H1 (cell line): ENCODE data around the gene NPM1. TPM values are rescaled to one million over a fixed set of nuclear protein-coding genes. Genes with fewer than 3 reads are reported as not detected.

Experiments used
- CTCF ChIA-PET: fragments of 300-600 bp; sonication (Branson Sonifier 250); formaldehyde crosslinking; loops from one replicate; lab custom pipeline; 2021; ENCODE audit not compliant: partially characterized antibody; lab: Charles Lee
- POLR2A ChIA-PET: fragments of 300-600 bp; sonication (Branson Sonifier 250); formaldehyde crosslinking; loops from one replicate; lab custom pipeline; 2021; ENCODE audit warnings: inconsistent platforms; ENCODE audit not compliant: partially characterized antibody; lab: Charles Lee
- DNase-seq, 2 experiments: peaks; one replicate each; pipeline versions ENCODE4 v3.0.0 to v3.0.0-alpha.2; 2010 to 2022; ENCODE audit warnings: low spot score in 2 of 2, low read depth in 1 of 2, mixed read lengths in 1 of 2
- FAIRE-seq: peaks from 2 replicates; lab custom pipeline; 2011; peaks lifted over from hg19 to GRCh38; lab: Jason Lieb, UNC
- H2AFZ ChIP-seq: 2 replicates; pipeline ENCODE4 v1.8.1; 2012; ENCODE audit warnings: low read length, inconsistent platforms
- H2AK5ac ChIP-seq: 2 replicates; pipeline ENCODE4 v1.6.1; 2013; ENCODE audit warnings: low read depth, low read length
- H2BK120ac ChIP-seq: replicated peaks from 2 replicates; pipeline ENCODE3; 2013; ENCODE audit warnings: low read depth, low read length, inconsistent platforms
- H2BK12ac ChIP-seq: 2 replicates; pipeline ENCODE4 v1.6.1; 2013; ENCODE audit warnings: low read depth, low read length
- H2BK15ac ChIP-seq: 2 replicates; pipeline ENCODE4 v1.6.1; 2013; ENCODE audit warnings: low read length
- H2BK20ac ChIP-seq: 2 replicates; pipeline ENCODE4 v1.6.1; 2013; ENCODE audit warnings: low read length
- H2BK5ac ChIP-seq: 2 replicates; pipeline ENCODE4 v1.6.1; 2013; ENCODE audit warnings: low read depth, low read length
- H3K14ac ChIP-seq: 2 replicates; pipeline ENCODE4 v1.6.1; 2013; ENCODE audit warnings: inconsistent platforms; ENCODE audit not compliant: insufficient read length
- H3K18ac ChIP-seq: 2 replicates; pipeline ENCODE4 v1.6.1; 2013; ENCODE audit warnings: low read length; ENCODE audit errors: extremely low read depth
- H3K23ac ChIP-seq: 2 replicates; pipeline ENCODE4 v1.6.1; 2013; ENCODE audit warnings: inconsistent platforms; ENCODE audit not compliant: insufficient read length
- H3K23me2 ChIP-seq: 2 replicates; pipeline ENCODE4 v1.6.1; 2013; ENCODE audit warnings: low read depth, low read length
- H3K27ac ChIP-seq: 2 replicates; pipeline ENCODE4 v1.6.1; 2011; ENCODE audit warnings: low read depth, low read length, inconsistent platforms
- H3K27me3 ChIP-seq, 4 experiments: replicated peaks in 1 of 4; 1 replicate in 1 of 4; 2 replicates in 3 of 4; pipeline versions ENCODE4 v1.6.1 to v1.8.1; 2011 to 2013; ENCODE audit warnings: low read length in 3 of 4, mild to moderate bottlenecking in 3 of 4, inconsistent platforms in 2 of 4, mixed read lengths in 2 of 4, moderate library complexity in 1 of 4; ENCODE audit not compliant: control insufficient read depth in 3 of 4, insufficient read depth in 3 of 4; ENCODE audit errors: extremely low read depth in 1 of 4
- H3K36me3 ChIP-seq, 4 experiments: 2 replicates each; pipeline versions ENCODE4 v1.6.1 to v1.8.1; 2011 to 2013; ENCODE audit warnings: mild to moderate bottlenecking in 4 of 4, low read length in 3 of 4, moderate library complexity in 2 of 4, control low read depth in 1 of 4, inconsistent platforms in 1 of 4; ENCODE audit not compliant: insufficient read depth in 4 of 4, control insufficient read depth in 2 of 4
- H3K4ac ChIP-seq: replicated peaks from 2 replicates; pipeline ENCODE3; 2013; ENCODE audit warnings: low read length, low read depth, mixed read lengths, inconsistent platforms; ENCODE audit not compliant: insufficient read length
- H3K4me1 ChIP-seq, 4 experiments: replicated peaks in 1 of 4; 1 replicate in 1 of 4; 2 replicates in 3 of 4; pipeline versions ENCODE4 v1.6.1 to v1.8.1; 2011 to 2013; ENCODE audit warnings: low read length in 3 of 4, inconsistent platforms in 2 of 4, mixed read lengths in 1 of 4; ENCODE audit not compliant: insufficient read depth in 4 of 4, control insufficient read depth in 3 of 4
- H3K4me2 ChIP-seq, 2 experiments: 2 replicates each; pipeline versions ENCODE4 v1.6.1 to v1.8.1; 2011 to 2013; ENCODE audit warnings: low read depth in 2 of 2, low read length in 2 of 2, control low read depth in 1 of 2, inconsistent platforms in 1 of 2, mild to moderate bottlenecking in 1 of 2; ENCODE audit not compliant: insufficient read depth in 1 of 2
- H3K4me3 ChIP-seq, 4 experiments: fragments of 200-600, 300-600 bp in 1 of 4; sonication (generic), shearing (Covaris generic), sonication (Bioruptor Twin) in 1 of 4; 2 replicates each; pipeline versions ENCODE4 v1.5.1 to v1.8.1; 2011 to 2016; ENCODE audit warnings: low read length in 4 of 4, low read depth in 3 of 4, control low read depth in 2 of 4, inconsistent platforms in 2 of 4, mild to moderate bottlenecking in 2 of 4, mixed read lengths in 1 of 4, moderate library complexity in 1 of 4; ENCODE audit not compliant: insufficient read depth in 2 of 4; ENCODE audit errors: extremely low read depth in 1 of 4
- H3K56ac ChIP-seq: replicated peaks from 2 replicates; pipeline ENCODE3; 2013; ENCODE audit warnings: low read depth, mild to moderate bottlenecking, mixed read lengths, low read length, inconsistent platforms; ENCODE audit not compliant: insufficient read length
- H3K79me1 ChIP-seq: 2 replicates; pipeline ENCODE4 v1.6.1; 2013; ENCODE audit warnings: low read depth, low read length, control low read depth
- H3K79me2 ChIP-seq, 2 experiments: 2 replicates each; pipeline versions ENCODE4 v1.6.1 to v1.8.1; 2012 to 2013; ENCODE audit warnings: low read length in 2 of 2, mild to moderate bottlenecking in 2 of 2, inconsistent platforms in 1 of 2; ENCODE audit not compliant: insufficient read depth in 2 of 2, control insufficient read depth in 1 of 2
- H3K9ac ChIP-seq, 4 experiments: replicated peaks in 1 of 4; 1 replicate in 1 of 4; 2 replicates in 3 of 4; pipeline versions ENCODE4 v1.6.1 to v1.8.1; 2011 to 2013; ENCODE audit warnings: low read depth in 3 of 4, low read length in 3 of 4, control low read depth in 2 of 4, mild to moderate bottlenecking in 2 of 4, moderate library complexity in 2 of 4, inconsistent platforms in 1 of 4; ENCODE audit errors: extremely low read depth in 1 of 4
- H3K9me3 ChIP-seq, 2 experiments: 2 replicates each; pipeline versions ENCODE4 v1.6.1 to v1.8.1; 2012 to 2013; ENCODE audit warnings: mild to moderate bottlenecking in 2 of 2, moderate library complexity in 2 of 2, control low read depth in 1 of 2, inconsistent platforms in 1 of 2, low read depth in 1 of 2, low read length in 1 of 2, mixed read lengths in 1 of 2; ENCODE audit not compliant: insufficient read depth in 2 of 2
- H4K20me1 ChIP-seq, 2 experiments: replicated peaks in 1 of 2; 2 replicates each; pipeline versions ENCODE3 to v1.8.1; 2011 to 2013; ENCODE audit warnings: inconsistent platforms in 2 of 2, low read length in 2 of 2, mild to moderate bottlenecking in 1 of 2; ENCODE audit not compliant: insufficient read depth in 2 of 2, control insufficient read depth in 1 of 2
- H4K5ac ChIP-seq: 2 replicates; pipeline ENCODE4 v1.6.1; 2013; ENCODE audit warnings: low read length, low read depth, mixed read lengths, inconsistent platforms; ENCODE audit not compliant: insufficient read length
- H4K8ac ChIP-seq: 2 replicates; pipeline ENCODE4 v1.8.0; 2013; ENCODE audit warnings: mild to moderate bottlenecking, moderate library complexity, low read length, inconsistent platforms; ENCODE audit not compliant: insufficient read depth; ENCODE audit errors: extremely low read depth
- H4K91ac ChIP-seq: replicated peaks from 2 replicates; pipeline ENCODE3; 2013; ENCODE audit warnings: low read length, mixed read lengths, inconsistent platforms; ENCODE audit not compliant: insufficient read length
- HDAC2 ChIP-seq, 2 experiments: fragments of 300-600 bp in 1 of 2; sonication (generic) in 1 of 2; IDR thresholded peaks; 2 replicates each; pipeline ENCODE4 v1.6.1; 2011 to 2012; ENCODE audit warnings: low read depth in 2 of 2, low read length in 2 of 2, mild to moderate bottlenecking in 2 of 2, moderate library complexity in 2 of 2, borderline replicate concordance in 1 of 2, inconsistent platforms in 1 of 2
- POLR2AphosphoS5 ChIP-seq: IDR thresholded peaks from 2 replicates; pipeline ENCODE4 v1.6.1; 2011; ENCODE audit warnings: low read depth, low read length
- WGBS, 2 experiments: shearing (Covaris generic) in 1 of 2; methylation state at CpG; one replicate each; pipeline versions ENCODE4 v1.1.6 to v1.1.7; 2013 to 2015; ENCODE audit warnings: low lambda C conversion rate in 2 of 2, mixed read lengths in 2 of 2, inconsistent platforms in 1 of 2, low coverage in 1 of 2, missing lambda C conversion rate in 1 of 2; ENCODE audit not compliant: insufficient replicate concordance in 2 of 2, insufficient coverage in 1 of 2, insufficient read length in 1 of 2; ENCODE audit errors: extremely low coverage in 1 of 2, missing lambda C conversion rate in 1 of 2; 5-methylcytosine and 5-hydroxymethylcytosine counted together
- polyA plus RNA-seq, 7 experiments: library from polyadenylated mRNA; depleted of rRNA in 3 of 7; stranded (reverse) in 5 of 7; unstranded in 2 of 7; fragments of >200 nt in 5 of 7; fragments of 200-250 nt in 2 of 7; gene quantifications; 1 replicate in 5 of 7; 2 replicates in 1 of 7; 4 replicates in 1 of 7; pipeline versions ENCODE4 v1.2.1 to v1.2.3, GENCODE V29; 2011 to 2013; ENCODE audit warnings: missing spikeins in 2 of 7, mixed read lengths in 2 of 7
- total RNA-seq: library from RNA; stranded (reverse); fragmentation: NEBNext Ultra II Directional; extraction: Animal tissue kit (Norgen Biotek cat#: 25700); gene quantifications from 2 replicates; pipeline ENCODE4 v1.2.1, GENCODE V29; 2021
- TF ChIP-seq, protein P1 (sequence below): IDR thresholded peaks from 2 replicates; pipeline ENCODE4 v1.6.1; 2012; ENCODE audit warnings: low read length, inconsistent platforms

NPM1 gene
- total and polyA plus RNA-seq, 2 of the 8 experiments (the other 6 are each of a cell fraction or from before 2014, with no cell fraction given) = 2,182 to 4,042 TPM

DNA sequence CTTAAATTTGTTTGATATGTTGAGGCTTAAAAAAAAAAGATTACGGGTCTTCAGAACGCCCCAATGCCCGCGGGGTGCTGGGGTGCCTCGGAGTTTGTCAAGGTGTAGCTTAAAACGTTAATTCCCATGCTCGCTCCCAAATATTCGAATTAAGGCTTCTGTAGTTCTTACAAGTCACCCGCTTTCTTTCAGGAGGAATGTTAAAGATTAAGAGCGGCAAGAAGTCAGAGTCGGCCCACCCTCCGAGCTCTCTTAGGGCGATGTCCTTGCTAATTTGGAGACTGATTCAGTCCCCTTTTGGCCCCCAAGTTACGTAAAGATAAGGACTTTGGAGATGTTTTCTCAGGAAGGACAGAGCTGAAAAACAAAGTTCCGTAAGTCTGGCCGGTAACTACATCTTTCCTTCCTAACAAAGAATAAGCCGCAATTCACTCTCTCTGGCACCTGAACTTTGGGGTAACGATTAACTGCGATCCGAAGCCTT lies 746 bp upstream of the NPM1 start:
- H2BK120ac ChIP-seq = no peak overlapping the region
- H3K4ac ChIP-seq = no peak overlapping the region
- peaks cover 30 to 32% of the 10 kb centered on the region in 2 experiments for H4K20me1 ChIP-seq
- H3K27ac ChIP-seq = peak overlapping the region; percentile 95
- H3K23ac ChIP-seq = no peak overlapping the region
- TF ChIP-seq, protein P1, sequence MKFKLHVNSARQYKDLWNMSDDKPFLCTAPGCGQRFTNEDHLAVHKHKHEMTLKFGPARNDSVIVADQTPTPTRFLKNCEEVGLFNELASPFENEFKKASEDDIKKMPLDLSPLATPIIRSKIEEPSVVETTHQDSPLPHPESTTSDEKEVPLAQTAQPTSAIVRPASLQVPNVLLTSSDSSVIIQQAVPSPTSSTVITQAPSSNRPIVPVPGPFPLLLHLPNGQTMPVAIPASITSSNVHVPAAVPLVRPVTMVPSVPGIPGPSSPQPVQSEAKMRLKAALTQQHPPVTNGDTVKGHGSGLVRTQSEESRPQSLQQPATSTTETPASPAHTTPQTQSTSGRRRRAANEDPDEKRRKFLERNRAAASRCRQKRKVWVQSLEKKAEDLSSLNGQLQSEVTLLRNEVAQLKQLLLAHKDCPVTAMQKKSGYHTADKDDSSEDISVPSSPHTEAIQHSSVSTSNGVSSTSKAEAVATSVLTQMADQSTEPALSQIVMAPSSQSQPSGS = 0 out of 2 replicates have a peak, but pooled peaks have one; percentile 2
- TF ChIP-seq HDAC2 (IDR thresholded peaks at IDR 0.05; ENCODE audit: borderline replicate concordance in 1 of 2, low read depth in 2 of 2, low read length in 2 of 2) (0 out of 4 replicates have a peak, but pooled peaks of 1 of the 2 experiments have one; percentile 20), POLR2AphosphoS5 (no peak)
- H3K36me3 ChIP-seq = peaks cover 12 to 35% (median 27%) of the 10 kb centered on the region in 4 experiments
- peak overlapping the region; percentile 41; the same call in 1 of the 2 replicates for H2AFZ ChIP-seq
- no peak overlapping the region for H2AK5ac ChIP-seq
- H2BK5ac ChIP-seq = peak overlapping the region; percentile 75; the same call in 1 of the 2 replicates
- H3K4me3 ChIP-seq = peak overlapping the region; percentile 64 to 97 (median 86)
- no peaks in the 10 kb centered on the region for H3K27me3 ChIP-seq
- peak overlapping the region; percentile 93 to 99 (median 97) for H3K9ac ChIP-seq
- FAIRE-seq (no peak), DNase-seq (no peak)
- H4K91ac ChIP-seq = peak overlapping the region; percentile 71
- no peak overlapping the region for H3K14ac ChIP-seq
- H3K79me2 ChIP-seq = peaks cover 43 to 50% of the 10 kb centered on the region in 2 experiments
- peaks cover 2% of the 10 kb centered on the region; the same call in 1 of the 2 replicates for H3K23me2 ChIP-seq
- peak overlapping the region; percentile 96; the same call in 1 of the 2 replicates for H4K8ac ChIP-seq
- H3K18ac ChIP-seq = peak overlapping the region; percentile 94
- no peak overlapping the region for H2BK15ac ChIP-seq
- H4K5ac ChIP-seq = peak overlapping the region; percentile 86
- WGBS, 2 experiments = 12% methylated on average over 20 of the region's 20 CpGs; no CpG with 5 or more reads in 1 of the 2 experiments
- no peak overlapping the region for H2BK20ac ChIP-seq
- POLR2A ChIA-PET = interaction anchor here (0.7 to 20.7 kb wide), 19 partner anchors 10 to 755 kb away, joined by 3 to 626 read pairs (median 4); partner anchors contain the start of genes FBXW11, FGF18 and TLX3
- no peaks in the 10 kb centered on the region for H3K79me1 ChIP-seq
- H3K4me1 ChIP-seq = peaks cover 3 to 11% (median 4%) of the 10 kb centered on the region in 4 experiments; a peak in 6 of 7 replicates
- H2BK12ac ChIP-seq = no peak overlapping the region
- CTCF ChIA-PET = interaction anchor here (0.9 to 1.6 kb wide), 2 partner anchors 20 to 21 kb away, joined by 3 to 5 read pairs; no protein-coding TSS in a partner anchor
- peak overlapping the region; percentile 76 to 89 for H3K4me2 ChIP-seq
- no peaks in the 10 kb centered on the region for H3K9me3 ChIP-seq
- peak overlapping the region; percentile 70 for H3K56ac ChIP-seq
